ENCODE results near the gene ZNF784. TPM values are rescaled to one million over a fixed set of nuclear protein-coding genes. Genes with fewer than 3 reads are reported as not detected.
A peak's percentile ranks its signal among the peaks of the same experiment; 100 is the strongest.

Gene ZNF784
- total and polyA plus RNA-seq, 4 donors = 0.79 to 6.0 (median 3.8) TPM

GRCh38 chr19:55655648-55656040 is 31.3 kb upstream of the ZNF784 start (continued):
- TF ChIP-seq HNF4G (IDR thresholded peaks at IDR 0.05) (no peak), FOXA2 (IDR thresholded peaks at IDR 0.05) (no peak), CTCF (IDR thresholded peaks at IDR 0.05; ENCODE audit: low read depth, low read length, missing input control) (no peak), EGR1 (IDR thresholded peaks at IDR 0.05; ENCODE audit: low read depth in 2 of 2) (no peak), GABPA (IDR thresholded peaks at IDR 0.05 in 1 of 2, conservative IDR thresholded peaks at IDR 0.05 in 1 of 2) (no peak), TAF1 (conservative IDR thresholded peaks at IDR 0.05) (no peak)

- H3K9me3 ChIP-seq (ENCODE audit: control insufficient read depth in 4 of 4, low read length in 3 of 4) = no peaks in the 10 kb centered on the region
- TF ChIP-seq ZBTB33 (IDR thresholded peaks at IDR 0.05) (no peak), SP1 (IDR thresholded peaks at IDR 0.05) (no peak), MAX (IDR thresholded peaks at IDR 0.05) (peak; percentile 74), FOXA2 (IDR thresholded peaks at IDR 0.05) (no peak), CTCF (IDR thresholded peaks at IDR 0.05; ENCODE audit: low read depth, low read length, missing input control) (no peak), HNF4A (conservative IDR thresholded peaks at IDR 0.05) (no peak), GABPA (IDR thresholded peaks at IDR 0.05 in 1 of 2, conservative IDR thresholded peaks at IDR 0.05 in 1 of 2) (peak; percentile 84 to 90), RXRA (IDR thresholded peaks at IDR 0.05) (no peak), EGR1 (IDR thresholded peaks at IDR 0.05; ENCODE audit: low read depth in 2 of 2) (no peak), ATF3 (IDR thresholded peaks at IDR 0.05) (no peak), NR2F2 (IDR thresholded peaks at IDR 0.05) (no peak), YY1 (IDR thresholded peaks at IDR 0.05) (peak; percentile 98), JUND (IDR thresholded peaks at IDR 0.05) (no peak), FOXA1 (IDR thresholded peaks at IDR 0.05) (no peak), TAF1 (conservative IDR thresholded peaks at IDR 0.05) (no peak), RAD21 (IDR thresholded peaks at IDR 0.05) (no peak), HNF4G (IDR thresholded peaks at IDR 0.05) (no peak), REST (IDR thresholded peaks at IDR 0.05) (no peak)
- peak; percentile 99 for DNase-seq (ENCODE audit: low spot score)
- H3K27ac ChIP-seq (ENCODE audit: low read depth in 1 of 2, low read length in 2 of 2) = peak within 1 kb of the TSS; percentile 99
- under 1% methylated on average over 95 of the region's 95 CpGs for WGBS
- H3K27me3 ChIP-seq (ENCODE audit: control insufficient read depth in 4 of 4, insufficient read depth in 4 of 4, low read length in 3 of 4) = no peaks in the 10 kb centered on the region
- H3K36me3 ChIP-seq (ENCODE audit: control insufficient read depth in 4 of 4, insufficient read depth in 3 of 4, low read depth in 1 of 4, low read length in 3 of 4) = peaks cover 0 to 5% (median 0%) of the 10 kb centered on the region in 4 donors
- peak within 1 kb of the TSS; percentile 87 to 94 (median 89) for H3K4me3 ChIP-seq (ENCODE audit: low read depth in 1 of 3, low read length in 3 of 3)
- peak within 1 kb of the TSS; percentile 78 to 97 for H3K9ac ChIP-seq (ENCODE audit: low read depth in 1 of 2, low read length in 2 of 2)
- peaks cover 8 to 40% (median 36%) of the 10 kb centered on the region in 4 donors for H3K4me1 ChIP-seq (ENCODE audit: control insufficient read depth in 4 of 4, insufficient read depth in 4 of 4, low read length in 3 of 4)
Measured at GRCh38 chr19:55654868-55655647, 30.7 kb upstream of the ZNF784 start, which contains the start of gene U2AF2. Gene U2AF2, plus strand, starts transcription at chr19:55655035. Its CDS starts 70 bp downstream, at chr19:55655105.
